Measurements from ENCODE around the gene PLGRKT.
"Not testable (repeated sequence)": the region's sequence is repeated elsewhere in the genome, so short reads cannot be mapped to it uniquely, and the experiment has no call there.

PLGRKT gene

GRCh38 chr9:5432890-5433289, 4.8 kb downstream of the PLGRKT start:
- not testable (repeated sequence) for DNase-seq (ENCODE audit: low read depth in 2 of 2)

DNA sequence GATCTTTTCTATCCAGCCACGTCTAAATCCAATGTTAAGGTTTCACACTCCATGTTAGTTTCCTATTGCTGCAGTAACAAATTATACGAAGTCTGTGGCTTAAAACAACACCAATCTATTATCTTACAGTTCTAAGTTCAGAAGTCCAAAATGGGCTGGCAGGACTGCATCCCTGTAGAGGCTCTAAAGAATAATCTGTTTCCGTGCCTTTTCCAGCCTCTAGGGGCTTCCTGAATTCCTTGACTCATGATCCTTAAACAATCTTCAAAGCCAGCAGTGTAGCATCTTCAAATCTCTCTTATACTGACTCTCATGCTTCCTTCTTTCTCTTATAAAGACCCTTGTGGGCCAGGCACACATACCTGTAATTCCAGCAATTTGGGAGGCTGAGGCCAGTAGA, 6.8 kb downstream of the PLGRKT start:
- no peak for DNase-seq (ENCODE audit: low read depth in 2 of 2)

DNA sequence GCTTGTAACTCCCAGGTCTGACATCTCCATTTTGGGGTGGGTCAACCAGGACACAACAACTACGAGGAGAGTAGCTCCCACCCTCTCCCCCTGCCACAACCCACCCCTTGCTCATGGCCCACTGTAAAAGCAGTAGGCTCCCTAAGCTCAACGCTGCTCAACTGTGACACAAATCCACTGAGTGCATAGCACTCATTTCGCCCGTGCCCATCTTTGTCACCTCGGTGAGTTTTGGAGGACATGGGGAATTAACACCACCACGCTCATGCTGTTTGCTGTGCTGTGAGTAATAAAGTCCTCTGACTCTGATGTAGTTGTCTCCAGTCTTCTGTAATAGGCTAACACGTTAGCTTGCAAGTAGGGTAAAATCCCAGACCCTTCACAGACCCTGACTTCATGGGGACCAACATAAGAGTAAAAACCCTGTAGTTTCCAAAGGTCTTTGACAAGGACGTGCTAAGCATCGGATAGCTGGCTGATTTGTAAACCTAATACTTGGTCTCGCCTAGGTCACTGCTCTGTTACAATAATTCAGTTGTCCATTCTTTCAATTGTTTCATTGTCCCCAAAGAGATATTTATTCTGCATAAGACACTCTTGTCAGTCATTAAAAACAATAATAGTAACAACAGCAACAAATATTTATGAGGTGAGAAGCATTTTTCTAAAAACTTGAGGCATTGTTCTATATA, 7.7 kb downstream of the PLGRKT start:
- no peak for DNase-seq (ENCODE audit: low read depth in 2 of 2)

DNA sequence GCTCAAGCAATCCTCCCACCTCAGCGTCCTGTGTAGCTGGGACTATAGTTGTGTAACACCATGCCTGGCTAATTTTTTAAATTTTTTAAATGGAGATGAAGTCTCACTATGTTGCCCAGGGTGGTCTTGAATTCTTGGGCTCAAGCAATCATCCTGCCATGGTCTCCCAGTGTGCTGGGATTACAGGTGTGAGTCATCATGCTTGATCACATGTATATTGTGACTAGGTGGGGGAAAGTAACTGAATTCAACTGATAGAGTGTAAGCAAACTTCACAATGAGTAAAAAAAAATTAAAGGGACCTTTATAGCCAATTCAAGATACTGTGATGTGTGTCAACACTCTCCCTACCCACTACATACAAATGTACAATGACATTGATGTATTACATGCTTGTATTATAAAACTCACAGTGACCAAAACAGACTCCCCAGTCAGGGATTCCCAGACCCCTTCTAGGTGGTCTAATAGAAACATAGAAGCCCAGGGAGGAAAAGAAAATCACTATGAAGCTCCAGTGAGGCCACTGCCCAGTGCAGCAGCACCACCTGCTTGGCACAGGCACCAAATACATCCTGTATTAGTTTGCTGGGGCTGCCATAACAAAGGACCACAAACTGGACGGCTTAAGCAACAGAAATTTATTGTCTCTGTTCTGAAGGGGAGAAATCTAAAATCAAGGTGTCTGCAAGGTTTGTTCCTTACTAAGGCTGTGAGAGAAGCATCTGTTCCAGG, 8.8 kb downstream of the PLGRKT start:
- no peak for DNase-seq (ENCODE audit: low read depth in 2 of 2)

- no peak for DNase-seq (ENCODE audit: low read depth in 2 of 2)
Observed at GRCh38 chr9:5428172-5428571, 9.6 kb downstream of the PLGRKT start.

DNA sequence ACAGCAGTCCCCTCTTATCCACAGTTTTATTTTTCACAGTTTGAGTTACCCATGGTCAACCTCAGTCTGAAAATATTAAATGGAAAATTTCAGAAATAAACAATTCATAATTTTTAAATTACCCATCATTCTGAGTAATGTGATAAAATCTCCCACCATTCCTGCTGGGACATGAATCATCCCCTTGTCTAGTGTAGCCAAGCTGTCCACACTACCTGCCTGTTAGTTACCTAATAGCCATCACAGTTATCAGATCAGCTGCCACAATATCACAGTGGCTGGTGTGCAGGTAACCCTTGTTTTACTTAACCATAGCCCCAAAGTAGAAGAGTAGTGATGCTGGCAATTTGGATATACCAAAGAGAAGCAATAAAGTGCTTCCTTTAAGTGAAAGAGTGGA, 10.7 kb downstream of the PLGRKT start:
- no peak for DNase-seq (ENCODE audit: low read depth in 2 of 2)

DNA sequence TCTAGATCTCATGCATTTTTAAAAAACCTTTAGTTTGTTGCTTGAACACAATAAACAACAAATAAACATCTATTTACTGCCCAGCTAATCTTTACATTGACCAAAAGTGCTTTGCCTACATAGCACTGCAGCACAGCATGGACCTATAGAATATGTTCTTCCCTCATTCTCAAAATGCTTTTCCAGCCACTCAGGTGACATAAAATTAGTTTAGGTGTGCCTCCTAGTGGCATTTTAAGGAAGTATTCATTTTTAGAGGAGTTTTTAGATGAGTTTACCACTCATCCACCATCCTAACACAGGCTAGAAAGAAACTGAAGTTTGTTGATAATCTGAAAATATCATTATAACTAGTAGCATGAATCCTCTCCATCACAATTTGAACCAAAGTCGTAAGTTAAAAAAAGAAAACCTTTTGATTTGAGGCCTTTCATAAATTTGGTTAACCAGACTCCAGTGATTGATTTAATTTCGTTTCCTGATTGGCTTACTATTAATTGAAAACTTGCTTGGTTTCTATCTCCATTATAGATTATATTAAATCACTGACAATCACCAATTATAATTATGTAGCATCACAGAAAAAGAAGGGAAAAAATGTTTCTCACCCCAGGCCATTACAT, 12.6 kb downstream of the PLGRKT start:
- no peak for DNase-seq (ENCODE audit: low read depth in 2 of 2)

- no peak for DNase-seq (ENCODE audit: low read depth in 2 of 2)
Observed at GRCh38 chr9:5422276-5422675, 15.4 kb downstream of the PLGRKT start.

- no peak for DNase-seq (ENCODE audit: low read depth in 2 of 2)
Observed at GRCh38 chr9:5421163-5421562, 16.6 kb downstream of the PLGRKT start.

GRCh38 chr9:5419987-5420386, 17.7 kb downstream of the PLGRKT start:
- no peak for DNase-seq (ENCODE audit: low read depth in 2 of 2)

- DNase-seq (ENCODE audit: low read depth in 2 of 2) = no peak
Observed at GRCh38 chr9:5418481-5418880, 19.2 kb downstream of the PLGRKT start.

DNA sequence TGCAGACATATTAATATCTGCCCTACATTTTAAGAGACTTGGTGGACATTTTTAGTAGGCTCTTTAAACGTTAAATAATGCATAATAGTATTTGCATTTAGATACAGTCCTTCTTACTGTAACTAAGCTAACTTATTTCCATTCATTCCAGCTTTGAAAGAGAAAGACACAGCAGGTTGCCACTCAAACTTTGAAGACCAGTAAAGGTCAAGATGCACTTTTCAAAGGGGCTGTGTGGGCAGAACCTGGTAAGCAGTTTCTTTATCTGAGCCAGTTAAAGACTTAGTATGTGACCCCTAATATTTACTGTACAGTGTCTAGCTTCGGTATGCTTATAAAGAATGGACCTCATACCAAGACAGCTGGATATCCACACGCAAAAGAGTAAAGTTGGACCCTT, 20.8 kb downstream of the PLGRKT start:
- no peak for DNase-seq (ENCODE audit: low read depth in 2 of 2)

- DNase-seq (ENCODE audit: low read depth in 2 of 2) = no peak
Observed at GRCh38 chr9:5408596-5408995, 29.1 kb downstream of the PLGRKT start.

DNA sequence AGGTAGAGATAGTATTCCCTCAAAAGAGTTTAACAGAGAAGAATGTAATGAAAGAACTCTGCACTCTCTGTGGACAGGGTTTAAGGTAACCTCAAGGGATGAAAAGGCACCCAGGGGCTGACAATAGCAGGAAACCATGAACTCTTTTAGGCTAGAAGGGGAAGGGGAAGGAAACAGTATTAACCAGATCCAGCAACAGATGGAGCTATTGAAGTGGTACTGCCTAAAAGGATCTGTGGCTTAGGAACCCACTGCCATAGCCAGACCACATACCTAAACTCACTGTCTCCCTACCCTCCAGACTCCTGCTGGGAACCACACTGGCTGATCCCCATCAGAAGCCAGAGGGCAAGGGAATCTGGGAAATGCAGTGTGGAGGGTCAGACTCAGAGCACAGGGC, 35.5 kb downstream of the PLGRKT start:
- DNase-seq (ENCODE audit: low read depth in 2 of 2) = no peak

DNA sequence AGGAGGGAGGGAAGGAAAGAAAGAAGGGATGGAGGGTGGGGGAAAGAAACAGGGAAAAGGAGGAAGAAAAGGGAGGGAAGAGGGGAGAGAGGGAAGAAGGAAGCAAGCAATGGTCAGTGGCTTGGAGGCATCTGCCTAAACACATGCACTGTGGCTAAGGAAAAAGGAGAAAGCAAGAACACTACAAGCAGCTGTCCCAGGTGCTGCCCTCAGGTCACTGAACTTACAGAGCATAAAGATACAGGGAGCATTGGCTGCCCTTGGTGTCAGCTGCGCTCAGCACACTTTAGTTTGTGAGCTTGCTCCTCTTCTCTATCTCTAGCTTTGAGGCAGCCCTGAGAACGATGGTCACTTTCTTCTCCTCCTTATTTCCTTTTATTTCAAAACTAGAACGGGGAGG, 40.2 kb downstream of the PLGRKT start:
- not testable (repeated sequence) for DNase-seq (ENCODE audit: low read depth in 2 of 2)

DNA sequence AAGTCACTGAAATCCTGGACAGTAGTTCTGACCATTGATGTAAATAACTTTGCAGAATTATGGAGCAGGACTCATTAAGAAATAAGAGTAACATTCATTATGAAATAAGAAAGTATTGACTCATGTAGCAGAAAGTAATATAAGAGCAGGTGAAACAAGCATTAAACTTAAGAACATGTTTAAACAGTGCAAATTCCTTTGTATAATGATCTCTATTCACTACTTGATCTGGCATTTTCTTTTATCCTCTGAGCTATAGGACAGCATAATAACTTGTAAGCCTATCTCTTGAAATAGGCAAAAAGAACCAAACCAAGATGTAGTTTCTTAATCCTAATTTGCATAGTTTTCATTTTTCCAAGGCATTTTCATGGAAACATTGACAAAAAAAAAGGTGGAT, 42.3 kb downstream of the PLGRKT start:
- no peak for DNase-seq (ENCODE audit: low read depth in 2 of 2)

- DNase-seq (ENCODE audit: low read depth in 2 of 2) = not testable (repeated sequence)
Observed at GRCh38 chr9:5393976-5394375, 43.7 kb downstream of the PLGRKT start.

DNA sequence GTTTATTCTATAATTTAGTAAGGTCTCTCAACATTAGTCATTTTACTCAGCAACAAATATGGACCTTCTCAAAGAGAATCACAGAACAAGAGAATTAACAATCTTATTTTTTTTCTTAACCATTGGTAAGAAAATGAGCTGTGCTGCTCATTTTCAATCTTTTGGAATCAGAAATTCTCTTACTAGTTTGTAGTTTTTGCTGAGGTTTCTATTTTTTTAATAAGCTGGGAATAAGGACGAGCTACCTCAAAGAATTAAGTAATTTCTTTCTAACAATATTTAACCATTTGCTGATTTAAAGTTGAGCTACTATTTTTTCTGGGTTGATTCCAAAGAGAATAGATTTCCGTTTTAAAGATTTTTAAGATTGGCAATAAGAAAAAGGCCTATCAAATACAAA, 44.2 kb downstream of the PLGRKT start:
- no peak for DNase-seq (ENCODE audit: low read depth in 2 of 2)

GRCh38 chr9:5392285-5392684, 45.4 kb downstream of the PLGRKT start:
- no peak for DNase-seq (ENCODE audit: low read depth in 2 of 2)

- no peak for DNase-seq (ENCODE audit: low read depth in 2 of 2)
Observed at GRCh38 chr9:5389109-5389732, 48.5 kb downstream of the PLGRKT start.

- no peak for DNase-seq (ENCODE audit: low read depth in 2 of 2)
Observed at GRCh38 chr9:5388026-5388819, 49.5 kb downstream of the PLGRKT start.

GRCh38 chr9:5384436-5384835, 53.3 kb downstream of the PLGRKT start:
- no peak for DNase-seq (ENCODE audit: low read depth in 2 of 2)
